Measurements from ENCODE around the gene GRK4.

- TF ChIP-seq CTCF (IDR thresholded peaks at IDR 0.05) = no peak
- TF ChIP-seq EZH2 (IDR thresholded peaks at IDR 0.05; ENCODE audit: borderline replicate concordance, insufficient read depth, low read depth, low read length, poor library complexity, severe bottlenecking) = no peak
Measured at GRCh38 chr4:2935762-2936743, 27.3 kb upstream of the GRK4 start.
